Measurements from ENCODE around the gene NKAIN2.
"Not testable (repeated sequence)": the region's sequence is repeated elsewhere in the genome, so short reads cannot be mapped to it uniquely, and the experiment has no call there.

The NKAIN2 gene

DNA sequence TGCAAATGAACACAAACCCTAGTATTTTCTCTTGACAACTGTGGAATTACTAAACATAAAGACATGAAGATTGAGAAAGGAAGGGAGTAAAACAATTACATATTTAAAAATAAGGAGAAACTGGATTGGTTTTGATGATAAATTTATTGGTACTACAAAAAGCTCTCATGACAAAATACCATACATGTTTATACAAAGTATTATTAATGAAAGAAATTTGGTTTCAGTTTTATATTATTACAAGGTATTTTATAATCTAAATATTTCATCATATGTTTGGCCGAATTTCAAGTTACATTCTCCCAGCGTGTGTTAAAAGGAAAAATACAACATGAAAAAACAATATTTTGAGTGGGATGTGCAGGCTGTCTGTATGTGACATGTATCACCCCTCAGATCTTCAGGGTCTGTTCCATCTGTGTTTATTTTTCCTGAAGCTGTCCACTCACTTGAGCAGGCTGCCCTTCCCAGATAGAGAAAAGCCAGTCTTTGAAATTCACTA lies 568.4 kb downstream of the NKAIN2 start:
- Mint-ChIP-seq H3K36me3 (ENCODE audit: low read depth) (no peaks in the 10 kb centered on the region), H3K4me3 (no peak overlapping the region), H3K4me1 (ENCODE audit: low read depth) (no peaks in the 10 kb centered on the region)

DNA sequence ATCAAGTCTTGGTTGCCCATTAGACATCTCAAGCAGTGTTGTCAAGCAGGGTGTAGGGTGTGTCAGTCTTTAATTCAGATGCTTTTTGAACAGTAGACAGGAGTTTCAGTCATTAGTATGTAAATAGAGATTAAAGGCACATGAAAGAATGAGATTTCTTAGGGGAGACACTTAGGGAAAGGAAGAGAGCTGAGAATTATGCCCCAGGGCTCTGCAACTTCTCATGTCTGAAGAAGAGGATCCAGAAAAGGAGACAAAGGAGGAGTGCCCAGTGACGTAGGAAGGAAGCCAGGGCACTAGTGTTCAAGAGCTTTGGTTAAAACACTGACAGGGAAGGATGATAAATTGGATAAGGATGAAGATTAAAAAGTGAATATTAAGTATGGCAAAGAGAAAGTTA lies 569.7 kb downstream of the NKAIN2 start:
- no peak for DNase-seq
- no peak overlapping the region for H3K4me3 Mint-ChIP-seq
- peaks cover 2% of the 10 kb centered on the region for H3K9me3 Mint-ChIP-seq
- no peaks in the 10 kb centered on the region for H3K27me3 Mint-ChIP-seq
- no peaks in the 10 kb centered on the region for H3K4me1 Mint-ChIP-seq (ENCODE audit: low read depth)
- H3K36me3 Mint-ChIP-seq (ENCODE audit: low read depth) = no peaks in the 10 kb centered on the region
- no peak overlapping the region for H3K27ac Mint-ChIP-seq

More for the DNA sequence above, 568.4 kb downstream of the NKAIN2 start:
- no peak for DNase-seq
- Mint-ChIP-seq H3K9me3 (peaks cover 2% of the 10 kb centered on the region), H3K27me3 (no peaks in the 10 kb centered on the region), H3K27ac (no peak overlapping the region)

DNA sequence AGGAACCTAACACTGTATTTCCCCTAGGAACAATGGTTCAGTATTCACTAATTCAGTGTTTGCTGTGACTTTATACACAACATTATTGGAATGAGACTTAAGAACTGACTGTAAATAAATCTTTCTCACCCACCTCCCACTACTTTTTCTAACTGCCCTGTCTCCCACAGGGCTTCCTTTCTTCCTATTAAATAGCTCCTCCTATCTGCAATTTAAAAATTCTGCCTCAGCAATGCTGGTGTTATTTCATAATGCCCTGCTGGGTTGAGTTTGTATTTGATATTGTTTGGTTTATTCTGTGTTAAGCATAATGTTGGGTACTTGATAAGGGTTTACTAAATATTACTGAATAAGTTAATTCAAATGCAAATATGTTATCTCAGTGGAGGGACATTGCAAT lies 585.5 kb downstream of the NKAIN2 start:
- Mint-ChIP-seq H3K36me3 (ENCODE audit: low read depth) (no peaks in the 10 kb centered on the region), H3K4me3 (no peak overlapping the region), H3K27me3 (no peaks in the 10 kb centered on the region), H3K9me3 (peaks cover 5% of the 10 kb centered on the region), H3K4me1 (ENCODE audit: low read depth) (no peaks in the 10 kb centered on the region), H3K27ac (no peak overlapping the region)
- no peak for DNase-seq

DNA sequence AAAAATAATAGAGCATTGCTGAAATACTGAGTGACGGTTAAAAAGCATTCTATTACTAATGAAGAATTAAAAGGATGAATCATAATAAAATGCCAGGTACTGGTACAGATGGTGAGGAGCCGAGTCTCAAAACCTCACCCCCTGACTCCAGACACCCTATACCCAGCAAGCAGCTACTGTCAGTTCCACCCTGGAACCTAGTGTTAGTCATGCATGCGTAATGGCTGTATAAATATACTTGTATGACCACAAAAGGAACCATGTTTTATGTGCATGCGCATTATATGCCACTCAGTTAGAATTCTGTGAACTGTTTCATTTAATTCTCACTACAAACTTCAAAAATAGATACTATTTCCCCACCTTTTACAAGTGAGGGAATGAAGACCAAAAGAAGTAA lies 589.9 kb downstream of the NKAIN2 start:
- no peak overlapping the region for H3K4me3 Mint-ChIP-seq
- DNase-seq = no peak

DNA sequence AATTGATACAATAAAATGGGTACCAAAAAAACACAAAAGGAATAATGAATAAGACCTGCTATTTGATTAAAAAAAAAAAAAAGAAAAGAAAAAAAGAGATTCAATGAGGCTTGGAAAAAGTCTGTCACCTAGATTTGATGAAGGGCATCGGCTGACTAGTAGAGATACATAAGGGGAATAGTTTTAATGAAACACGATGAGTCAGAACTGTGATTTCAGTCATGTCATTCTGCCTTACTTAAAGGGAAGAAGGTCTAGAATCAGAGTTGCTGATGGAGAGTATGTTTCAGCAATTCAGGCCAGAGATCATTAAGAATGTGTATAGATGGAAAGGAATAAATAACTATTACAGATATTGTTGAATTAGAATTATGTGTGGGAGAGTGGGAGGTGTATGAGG lies 592.7 kb downstream of the NKAIN2 start:
- Mint-ChIP-seq H3K36me3 (ENCODE audit: low read depth) (no peaks in the 10 kb centered on the region), H3K27me3 (no peaks in the 10 kb centered on the region), H3K4me1 (ENCODE audit: low read depth) (no peaks in the 10 kb centered on the region), H3K4me3 (no peak overlapping the region), H3K9me3 (no peaks in the 10 kb centered on the region), H3K27ac (no peak overlapping the region)
- no peak for DNase-seq

More for the DNA sequence above, 589.9 kb downstream of the NKAIN2 start:
- Mint-ChIP-seq H3K36me3 (ENCODE audit: low read depth) (no peaks in the 10 kb centered on the region), H3K4me1 (ENCODE audit: low read depth) (no peaks in the 10 kb centered on the region), H3K9me3 (no peaks in the 10 kb centered on the region), H3K27ac (no peak overlapping the region), H3K27me3 (no peaks in the 10 kb centered on the region)

DNA sequence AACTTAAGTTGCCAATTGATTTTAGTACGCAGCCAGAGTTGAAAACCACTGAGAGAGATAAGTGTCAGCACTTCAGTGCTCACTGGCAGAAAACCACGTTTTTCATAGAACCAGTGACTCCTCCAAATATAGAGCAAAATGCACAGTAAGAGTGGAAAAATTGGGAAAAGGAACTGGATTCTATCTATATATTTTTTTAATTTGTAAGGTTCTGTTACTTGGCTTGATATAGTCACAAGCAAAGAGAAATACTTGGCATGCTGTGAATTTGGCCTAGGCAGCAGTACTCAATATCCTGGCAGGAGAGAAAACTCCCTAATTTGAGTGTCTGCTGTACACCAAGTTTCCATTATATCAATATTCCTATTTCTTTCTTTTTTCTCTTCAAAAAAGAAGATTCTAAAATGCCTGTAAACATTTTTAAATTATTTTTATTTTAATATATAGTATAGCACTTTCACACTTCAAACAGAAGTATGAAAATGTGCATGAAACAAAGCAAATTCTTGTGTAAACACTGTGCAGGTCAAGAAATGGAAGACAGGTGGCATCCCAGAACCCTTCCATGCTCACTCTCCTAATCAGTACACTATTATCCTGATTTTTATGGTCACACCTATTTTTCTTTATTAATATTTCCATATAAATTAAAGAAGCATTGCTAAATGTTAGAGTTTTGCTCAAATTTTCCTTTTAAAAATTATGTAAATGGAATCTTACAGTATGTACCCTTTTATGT lies 596.8 kb downstream of the NKAIN2 start:
- no peak for DNase-seq
- no peaks in the 10 kb centered on the region for H3K9me3 Mint-ChIP-seq
- no peak overlapping the region for H3K4me3 Mint-ChIP-seq
- H3K4me1 Mint-ChIP-seq (ENCODE audit: low read depth) = no peaks in the 10 kb centered on the region
- no peaks in the 10 kb centered on the region for H3K27me3 Mint-ChIP-seq
- no peak overlapping the region for H3K27ac Mint-ChIP-seq
- no peaks in the 10 kb centered on the region for H3K36me3 Mint-ChIP-seq (ENCODE audit: low read depth)

DNA sequence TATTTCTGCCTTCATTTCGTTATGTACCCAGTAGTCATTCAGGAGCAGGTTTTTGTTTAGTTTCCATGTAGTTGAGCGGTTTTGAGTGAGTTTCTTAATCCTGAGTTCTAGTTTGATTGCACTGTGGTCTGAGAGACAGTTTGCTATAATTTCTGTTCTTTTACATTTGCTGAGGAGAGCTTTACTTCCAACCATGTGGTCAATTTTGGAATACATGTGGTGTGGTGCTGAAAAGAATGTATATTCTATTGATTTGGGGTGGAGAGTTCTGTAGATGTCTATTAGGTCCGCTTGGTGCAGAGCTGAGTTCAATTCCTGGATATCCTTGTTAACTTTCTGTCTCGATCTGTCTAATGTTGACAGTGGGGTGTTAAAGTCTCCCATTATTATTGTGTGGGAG lies 606.8 kb downstream of the NKAIN2 start:
- H3K27me3 Mint-ChIP-seq; H3K4me3 Mint-ChIP-seq; H3K27ac Mint-ChIP-seq; H3K9me3 Mint-ChIP-seq; H3K4me1 Mint-ChIP-seq (ENCODE audit: low read depth); DNase-seq; H3K36me3 Mint-ChIP-seq (ENCODE audit: low read depth): not testable (repeated sequence)

DNA sequence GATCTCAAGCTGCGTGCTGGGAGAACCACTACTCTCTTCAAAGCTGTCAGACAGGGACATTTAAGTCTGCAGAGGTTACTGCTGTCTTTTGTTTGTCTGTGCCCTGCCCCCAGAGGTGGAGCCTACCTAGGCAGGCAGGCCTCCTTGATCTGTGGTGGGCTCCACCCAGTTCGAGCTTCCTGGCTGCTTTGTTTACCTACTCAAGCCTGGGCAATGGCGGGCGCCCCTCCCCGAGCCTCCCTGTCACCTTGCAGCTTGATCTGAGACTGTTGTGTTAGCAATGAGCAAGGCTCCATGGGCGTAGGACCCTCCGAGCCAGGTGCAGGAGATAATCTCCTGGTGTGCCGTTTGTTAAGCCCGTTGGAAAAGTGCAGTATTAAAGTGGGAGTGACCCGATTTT lies 609.0 kb downstream of the NKAIN2 start:
- not testable (repeated sequence) for H3K36me3 Mint-ChIP-seq (ENCODE audit: low read depth); H3K27me3 Mint-ChIP-seq; DNase-seq; H3K27ac Mint-ChIP-seq; H3K9me3 Mint-ChIP-seq; H3K4me3 Mint-ChIP-seq; H3K4me1 Mint-ChIP-seq (ENCODE audit: low read depth)

DNA sequence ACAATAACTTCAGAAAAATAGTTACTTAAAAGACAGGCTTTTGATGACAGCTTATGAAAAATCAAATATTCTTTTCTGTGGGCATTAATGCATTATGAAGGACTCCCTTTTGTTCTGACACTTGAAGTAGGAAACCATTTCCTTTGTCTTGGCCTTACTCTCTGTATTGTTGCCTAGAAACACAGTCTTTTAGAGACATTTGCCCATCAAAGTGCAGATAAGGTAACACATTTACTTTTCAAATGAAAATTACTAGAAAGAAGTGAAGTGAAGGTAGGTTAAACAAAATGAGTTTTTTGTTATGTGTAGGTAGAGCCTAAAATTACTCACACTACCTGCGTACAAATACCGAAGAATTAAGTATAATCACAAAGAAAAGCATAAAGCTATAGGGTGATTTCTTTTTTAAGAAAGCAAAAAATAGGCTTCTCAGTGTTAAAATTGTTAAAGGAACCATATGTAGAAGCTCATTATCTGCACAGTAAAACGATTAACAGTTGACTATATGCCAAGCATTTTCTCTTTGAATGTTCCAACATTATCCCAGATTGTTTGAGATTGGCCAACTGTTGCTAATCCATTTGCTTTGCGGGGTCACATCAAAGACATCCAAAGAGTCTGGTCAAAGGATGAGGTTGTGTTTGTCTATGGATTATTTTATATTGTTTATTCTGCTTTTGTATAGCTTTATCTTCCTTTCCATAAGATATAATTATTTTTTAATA lies 616.6 kb downstream of the NKAIN2 start:
- DNase-seq = no peak
- Mint-ChIP-seq H3K36me3 (ENCODE audit: low read depth) (no peaks in the 10 kb centered on the region), H3K4me1 (ENCODE audit: low read depth) (no peaks in the 10 kb centered on the region), H3K27ac (no peak overlapping the region), H3K4me3 (no peak overlapping the region), H3K9me3 (peaks cover 2% of the 10 kb centered on the region), H3K27me3 (no peaks in the 10 kb centered on the region)

DNA sequence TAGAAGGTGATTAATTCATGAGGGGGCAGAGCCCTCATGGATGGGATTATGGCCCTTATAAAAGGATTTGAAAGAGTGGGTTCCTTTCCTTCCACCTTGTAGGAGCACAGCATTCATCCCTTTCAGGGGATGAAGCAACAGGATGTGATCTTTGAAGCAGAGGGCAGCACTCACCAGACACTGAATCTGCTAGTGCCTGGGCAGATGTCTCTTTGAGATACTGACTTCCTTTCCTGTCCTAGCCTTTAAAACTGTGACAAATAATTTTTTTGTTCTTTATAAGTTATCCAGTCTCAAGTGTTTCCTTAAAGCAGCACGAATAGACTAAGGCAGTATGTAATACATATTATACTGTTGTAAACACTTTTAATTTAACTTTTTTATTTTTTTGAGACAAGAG lies 620.0 kb downstream of the NKAIN2 start:
- no peaks in the 10 kb centered on the region for H3K36me3 Mint-ChIP-seq (ENCODE audit: low read depth)
- H3K4me1 Mint-ChIP-seq (ENCODE audit: low read depth) = no peaks in the 10 kb centered on the region
- DNase-seq = no peak
- peaks cover 2% of the 10 kb centered on the region for H3K9me3 Mint-ChIP-seq
- no peak overlapping the region for H3K4me3 Mint-ChIP-seq
- H3K27ac Mint-ChIP-seq = no peak overlapping the region
- no peaks in the 10 kb centered on the region for H3K27me3 Mint-ChIP-seq

DNA sequence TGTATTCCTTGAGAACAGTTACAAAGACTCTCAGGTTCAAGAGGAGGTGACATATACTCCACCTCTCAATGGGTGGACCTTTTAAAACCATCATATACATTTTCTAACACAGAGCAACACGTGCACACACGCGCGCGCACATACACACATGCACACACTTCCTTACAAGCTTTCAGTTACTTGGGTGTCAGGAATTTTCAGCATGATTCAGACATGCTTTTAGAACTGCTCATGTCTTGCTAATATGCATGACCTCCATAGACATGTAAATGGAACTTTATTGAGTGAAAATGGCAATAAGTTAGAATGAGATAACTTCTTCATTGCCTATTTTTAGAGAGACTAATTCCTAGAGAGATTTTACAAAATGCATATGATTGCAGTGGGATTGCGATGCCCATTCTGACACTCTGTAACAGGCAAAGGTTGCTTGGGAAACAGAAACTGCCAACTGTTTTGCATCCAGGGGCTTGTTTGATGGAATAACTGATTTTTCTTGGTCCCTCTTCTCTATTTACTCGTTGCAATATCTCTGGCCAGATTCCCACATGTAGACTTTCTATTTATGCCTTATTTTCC lies 627.2 kb downstream of the NKAIN2 start:
- Mint-ChIP-seq H3K9me3 (no peaks in the 10 kb centered on the region), H3K4me3 (no peak overlapping the region), H3K27ac (no peak overlapping the region), H3K27me3 (no peaks in the 10 kb centered on the region), H3K36me3 (ENCODE audit: low read depth) (no peaks in the 10 kb centered on the region), H3K4me1 (ENCODE audit: low read depth) (no peaks in the 10 kb centered on the region)
- DNase-seq = no peak

DNA sequence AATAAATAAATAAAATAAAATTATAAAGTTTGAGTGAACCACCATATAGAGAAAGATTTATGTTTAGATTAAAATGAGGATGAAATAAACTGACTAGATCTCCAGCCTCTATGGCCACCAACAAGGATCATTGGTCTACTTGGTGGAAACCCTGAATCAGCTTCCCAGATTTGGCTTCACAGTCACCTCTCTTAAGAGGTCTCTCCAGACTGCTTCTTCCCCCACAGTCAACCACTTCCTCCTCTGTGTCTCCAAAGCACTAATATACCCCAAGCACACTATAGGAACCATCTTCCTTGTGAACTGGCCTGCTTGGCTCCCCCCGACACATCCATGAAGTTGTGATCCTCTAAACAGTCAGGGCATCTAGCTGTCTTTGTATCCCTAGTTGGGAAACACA lies 629.0 kb downstream of the NKAIN2 start:
- Mint-ChIP-seq H3K27me3 (no peaks in the 10 kb centered on the region), H3K36me3 (ENCODE audit: low read depth) (no peaks in the 10 kb centered on the region), H3K4me3 (no peak overlapping the region), H3K4me1 (ENCODE audit: low read depth) (no peaks in the 10 kb centered on the region), H3K27ac (no peak overlapping the region), H3K9me3 (no peaks in the 10 kb centered on the region)
- DNase-seq = no peak

DNA sequence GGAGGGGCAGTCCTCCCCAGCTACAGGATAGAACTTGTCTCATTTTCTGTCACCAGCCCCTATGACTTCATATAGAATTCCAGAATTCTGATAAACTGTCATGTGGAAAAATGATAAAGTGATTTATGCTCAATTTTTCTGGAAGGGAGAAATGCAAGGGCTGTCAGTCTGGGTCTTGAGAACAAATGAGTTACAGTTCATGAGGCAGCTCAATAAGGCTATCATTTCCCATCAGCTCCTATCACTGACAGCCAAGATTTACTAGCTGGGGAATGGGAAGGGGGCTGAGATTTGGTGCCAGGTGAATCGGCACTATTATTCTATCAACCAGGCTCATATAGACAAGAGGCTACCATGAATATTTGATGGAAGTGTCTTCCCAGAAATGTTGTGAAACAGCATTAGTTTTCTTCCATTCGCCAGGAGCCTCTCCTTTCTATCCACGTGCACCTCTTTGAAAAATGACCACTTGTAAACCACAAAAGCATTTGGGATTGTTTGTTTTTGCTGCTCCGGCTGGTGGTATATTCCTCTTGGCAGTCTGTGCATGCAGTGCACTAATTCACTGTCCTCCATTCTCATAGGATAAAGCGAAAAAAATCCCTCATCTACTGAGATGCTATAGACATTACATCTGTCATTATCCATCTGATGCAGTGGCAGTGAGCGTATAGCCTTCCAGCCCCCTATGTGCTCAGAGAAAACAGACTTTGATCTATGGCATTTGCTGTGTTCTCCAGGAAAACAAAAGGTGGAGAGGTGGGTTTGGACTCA lies 629.9 kb downstream of the NKAIN2 start:
- H3K27ac Mint-ChIP-seq = no peak overlapping the region
- no peaks in the 10 kb centered on the region for H3K9me3 Mint-ChIP-seq
- H3K4me3 Mint-ChIP-seq = no peak overlapping the region
- no peaks in the 10 kb centered on the region for H3K4me1 Mint-ChIP-seq (ENCODE audit: low read depth)
- no peaks in the 10 kb centered on the region for H3K36me3 Mint-ChIP-seq (ENCODE audit: low read depth)
- no peak for DNase-seq
- no peaks in the 10 kb centered on the region for H3K27me3 Mint-ChIP-seq

DNA sequence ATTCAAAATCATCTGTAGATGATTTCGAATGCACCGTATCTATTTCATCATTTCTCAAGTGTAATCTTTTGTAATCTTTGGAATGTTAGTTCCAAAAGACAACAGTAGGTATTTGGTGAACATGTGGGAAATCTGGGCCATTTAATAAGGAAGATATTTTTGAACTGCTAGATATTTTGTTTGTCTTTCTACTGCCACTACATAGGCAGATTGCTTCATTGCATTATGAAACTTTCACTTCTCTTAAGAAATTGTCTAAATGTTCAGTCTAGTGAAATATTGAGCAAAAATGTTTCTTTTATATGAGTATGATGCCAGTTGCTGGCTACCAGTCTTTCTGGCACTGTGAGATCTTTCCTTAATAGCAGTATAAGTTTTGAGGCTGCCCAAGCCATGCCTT lies 630.8 kb downstream of the NKAIN2 start:
- Mint-ChIP-seq H3K36me3 (ENCODE audit: low read depth) (no peaks in the 10 kb centered on the region), H3K9me3 (no peaks in the 10 kb centered on the region), H3K4me1 (ENCODE audit: low read depth) (no peaks in the 10 kb centered on the region), H3K4me3 (no peak overlapping the region), H3K27ac (no peak overlapping the region), H3K27me3 (no peaks in the 10 kb centered on the region)
- no peak for DNase-seq
